ENCODE measurements around the gene AIP.

DNA sequence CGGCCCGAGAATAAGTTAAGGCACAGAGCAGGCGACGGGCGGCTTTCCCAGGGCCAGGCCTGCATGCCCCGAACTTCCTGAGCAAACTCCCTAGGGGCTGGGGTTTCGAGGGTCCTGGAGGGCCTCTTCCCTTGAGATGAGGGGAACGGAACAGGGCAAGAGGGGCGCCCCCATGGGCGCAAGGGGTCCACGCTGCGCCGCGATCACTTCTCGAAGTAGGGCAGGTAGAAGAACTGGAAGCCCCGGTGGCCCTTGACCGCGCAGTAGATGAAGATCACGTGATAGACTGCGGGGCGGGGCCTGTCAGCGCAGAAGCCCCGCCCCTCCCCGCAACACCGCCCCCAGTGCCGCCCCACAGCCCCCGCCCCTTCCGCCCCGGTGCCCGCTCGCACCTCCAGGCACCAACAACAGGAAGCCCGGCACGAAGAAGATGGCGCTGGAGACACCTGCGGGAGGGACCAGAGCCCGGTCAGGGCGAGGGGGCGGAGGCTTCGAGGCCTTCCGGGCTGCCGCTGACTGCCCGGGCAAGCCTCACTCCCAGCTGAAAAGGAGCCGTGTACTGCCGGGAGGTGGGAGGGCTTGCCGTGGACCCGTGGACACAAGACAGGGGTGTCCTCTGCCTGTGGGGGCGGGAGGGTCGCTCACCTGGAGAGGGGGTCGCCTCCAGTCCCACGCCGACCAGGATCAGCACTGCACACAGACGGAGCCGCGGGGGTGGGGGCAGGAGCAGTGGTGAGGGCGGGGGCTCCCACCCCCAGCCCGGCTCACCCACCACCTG lies 18.2 kb upstream of the AIP start:
- TF ChIP-seq CTCF (IDR thresholded peaks at IDR 0.05; ENCODE audit: extremely low read depth in 1 of 2, insufficient read depth in 1 of 2, low read depth in 1 of 2, low read length in 2 of 2) (no peak), MAX (IDR thresholded peaks at IDR 0.05; ENCODE audit: insufficient read depth, insufficient read length) (no peak), POLR2A (IDR thresholded peaks at IDR 0.05; ENCODE audit: low read depth, low read length) (peak; percentile 76), EZH2 (IDR thresholded peaks at IDR 0.05; ENCODE audit: borderline replicate concordance, low read depth, low read length, severe bottlenecking) (no peak), POLR2AphosphoS5 (IDR thresholded peaks at IDR 0.05; ENCODE audit: insufficient read depth, low read depth, low read length) (peak; percentile 87), JUN (IDR thresholded peaks at IDR 0.05; ENCODE audit: borderline replicate concordance, insufficient read depth, insufficient read length, low read depth) (no peak), FOS (IDR thresholded peaks at IDR 0.05; ENCODE audit: borderline replicate concordance, insufficient read depth, low read length) (no peak), GATA2 (IDR thresholded peaks at IDR 0.05; ENCODE audit: insufficient read depth, insufficient read length, low read depth, low read length) (no peak)

Data from endothelial cell of umbilical vein (primary cell).